Measurements from ENCODE around the gene PLCL1. TPM values are rescaled to one million over a fixed set of nuclear protein-coding genes. Genes with fewer than 3 reads are reported as not detected.

Gene PLCL1
- total and polyA plus RNA-seq, 12 donors: 1.6 to 24.0 (median 4.9) TPM

DNA sequence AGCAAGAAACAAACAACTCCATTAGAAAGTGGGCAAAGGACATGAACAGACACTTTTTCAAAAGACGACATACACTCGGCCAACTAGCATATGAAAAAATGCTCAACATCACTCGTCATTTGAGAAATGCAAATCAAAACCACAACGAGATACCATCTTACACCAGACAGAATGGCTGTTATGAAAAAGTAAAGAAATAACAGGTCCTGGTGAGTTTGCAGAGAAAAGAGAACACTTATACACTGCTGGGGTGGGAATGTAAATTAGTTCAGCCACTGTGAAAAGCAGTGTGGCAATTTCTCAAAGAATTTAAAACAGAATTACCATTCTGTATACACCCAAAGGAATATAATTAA, 130.5 kb downstream of the PLCL1 start:
- no peak overlapping the region for H3K27ac ChIP-seq
- TF ChIP-seq, protein P1, sequence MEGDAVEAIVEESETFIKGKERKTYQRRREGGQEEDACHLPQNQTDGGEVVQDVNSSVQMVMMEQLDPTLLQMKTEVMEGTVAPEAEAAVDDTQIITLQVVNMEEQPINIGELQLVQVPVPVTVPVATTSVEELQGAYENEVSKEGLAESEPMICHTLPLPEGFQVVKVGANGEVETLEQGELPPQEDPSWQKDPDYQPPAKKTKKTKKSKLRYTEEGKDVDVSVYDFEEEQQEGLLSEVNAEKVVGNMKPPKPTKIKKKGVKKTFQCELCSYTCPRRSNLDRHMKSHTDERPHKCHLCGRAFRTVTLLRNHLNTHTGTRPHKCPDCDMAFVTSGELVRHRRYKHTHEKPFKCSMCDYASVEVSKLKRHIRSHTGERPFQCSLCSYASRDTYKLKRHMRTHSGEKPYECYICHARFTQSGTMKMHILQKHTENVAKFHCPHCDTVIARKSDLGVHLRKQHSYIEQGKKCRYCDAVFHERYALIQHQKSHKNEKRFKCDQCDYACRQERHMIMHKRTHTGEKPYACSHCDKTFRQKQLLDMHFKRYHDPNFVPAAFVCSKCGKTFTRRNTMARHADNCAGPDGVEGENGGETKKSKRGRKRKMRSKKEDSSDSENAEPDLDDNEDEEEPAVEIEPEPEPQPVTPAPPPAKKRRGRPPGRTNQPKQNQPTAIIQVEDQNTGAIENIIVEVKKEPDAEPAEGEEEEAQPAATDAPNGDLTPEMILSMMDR (IDR thresholded peaks at IDR 0.05): no peak
- no peak for TF ChIP-seq POLR2A (IDR thresholded peaks at IDR 0.05)
- H3K4me3 ChIP-seq: no peak overlapping the region
- no peak for DNase-seq
- H3K36me3 ChIP-seq (replicated peaks in 1 of 2): no peaks in the 10 kb centered on the region
- H3K27me3 ChIP-seq: no peaks in the 10 kb centered on the region
- 86 to 90% (median 87%) methylated on average over 4 of the region's 4 CpGs for WGBS, 4 donors
- H3K4me1 ChIP-seq (replicated peaks in 1 of 2): no peaks in the 10 kb centered on the region
- intact Hi-C loops (cut with DNase I): no loop called here
- no peaks in the 10 kb centered on the region for H3K9me3 ChIP-seq (replicated peaks in 1 of 3)

DNA sequence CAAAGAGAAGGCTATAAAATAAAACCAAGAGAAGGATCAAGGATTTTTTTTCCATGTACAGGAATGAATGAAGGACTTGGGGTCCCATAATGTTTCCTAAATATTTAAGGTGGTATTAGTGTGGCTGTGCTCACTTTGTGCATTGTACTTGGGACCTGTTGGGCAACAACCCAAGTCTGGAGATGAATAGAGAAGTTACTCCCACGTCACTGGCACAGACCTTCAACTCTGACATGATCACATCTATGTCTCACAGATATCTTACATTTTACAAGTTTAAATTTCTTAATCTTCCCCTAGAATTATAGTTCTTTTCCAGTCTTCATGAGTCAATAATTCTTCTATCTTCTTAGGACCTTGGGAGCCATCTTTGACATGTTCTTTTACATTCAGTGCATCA, 133.4 kb downstream of the PLCL1 start:
- WGBS, 4 donors: 48 to 64% (median 58%) methylated on average over 1 of the region's 1 CpG
- H3K36me3 ChIP-seq (replicated peaks in 1 of 2): no peaks in the 10 kb centered on the region
- H3K9me3 ChIP-seq (replicated peaks in 1 of 3): no peaks in the 10 kb centered on the region
- TF ChIP-seq POLR2A (IDR thresholded peaks at IDR 0.05): no peak
- TF ChIP-seq, protein P1 (IDR thresholded peaks at IDR 0.05): no peak
- H3K27me3 ChIP-seq: no peaks in the 10 kb centered on the region
- H3K4me3 ChIP-seq: no peak overlapping the region
- intact Hi-C loops (cut with DNase I): no loop called here
- H3K4me1 ChIP-seq (replicated peaks in 1 of 2): peaks cover 6% of the 10 kb centered on the region in 2 donors
- DNase-seq: peak in 1 of 7 donors; percentile 10
- no peak overlapping the region for H3K27ac ChIP-seq

- Histone ChIP-seq H3K27ac (no peak overlapping the region), H3K4me3 (no peak overlapping the region), H3K4me1 (replicated peaks in 1 of 2) (peaks cover 6% of the 10 kb centered on the region in 2 donors), H3K9me3 (replicated peaks in 1 of 3) (no peaks in the 10 kb centered on the region), H3K36me3 (replicated peaks in 1 of 2) (no peaks in the 10 kb centered on the region), H3K27me3 (no peaks in the 10 kb centered on the region)
- TF ChIP-seq, protein P1 (IDR thresholded peaks at IDR 0.05): no peak
- no peak for TF ChIP-seq POLR2A (IDR thresholded peaks at IDR 0.05)
- 89 to 100% (median 94%) methylated on average over 1 of the region's 1 CpG for WGBS, 4 donors
- intact Hi-C loops (cut with DNase I): no loop called here
- DNase-seq: no peak
Observed at GRCh38 chr2:197938555-197938954, 134.2 kb downstream of the PLCL1 start.

DNA sequence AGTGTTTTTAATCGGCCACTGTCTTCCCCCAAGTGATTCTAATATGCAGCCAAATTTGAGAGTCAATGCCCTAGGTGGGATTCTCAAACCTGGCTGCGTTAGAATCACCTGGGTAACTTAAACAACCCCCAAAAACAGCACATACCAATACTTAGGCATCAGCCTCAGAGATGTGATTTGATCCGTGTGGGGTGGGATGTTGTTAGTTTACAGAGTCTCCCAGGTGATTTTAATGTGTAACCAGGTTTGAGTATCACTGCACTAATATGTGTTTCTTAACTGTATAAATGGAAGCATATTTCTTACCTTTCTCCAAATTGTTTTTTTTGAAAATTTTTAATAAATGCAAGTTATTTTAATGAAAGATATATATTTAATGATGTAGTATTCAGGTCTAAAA, 135.4 kb downstream of the PLCL1 start:
- peaks cover 6 to 16% of the 10 kb centered on the region in 2 donors for H3K4me1 ChIP-seq (replicated peaks in 1 of 2)
- H3K27ac ChIP-seq: no peak overlapping the region
- no peak for DNase-seq
- intact Hi-C loops (cut with DNase I): no loop called here
- TF ChIP-seq, protein P1 (IDR thresholded peaks at IDR 0.05): no peak
- TF ChIP-seq POLR2A (IDR thresholded peaks at IDR 0.05): no peak
- no peaks in the 10 kb centered on the region for H3K36me3 ChIP-seq (replicated peaks in 1 of 2)
- H3K9me3 ChIP-seq (replicated peaks in 1 of 3): no peaks in the 10 kb centered on the region
- H3K27me3 ChIP-seq: no peaks in the 10 kb centered on the region
- H3K4me3 ChIP-seq: no peak overlapping the region
- 81 to 95% (median 87%) methylated on average over 3 of the region's 3 CpGs for WGBS, 4 donors

All from adrenal gland (tissue), 12 donors.